PC-3 (cell line): Measurements from ENCODE around the gene RMP24.
"Not testable (repeated sequence)": the region's sequence is repeated elsewhere in the genome, so short reads cannot be mapped to it uniquely, and the experiment has no call there.

Experiments
- ATAC-seq: fragments of 200-7000 bp; cut with Tn5 transposase; 2 replicates; pipeline ENCODE4 v1.9.1; 2020; ENCODE audit warnings: mild to moderate bottlenecking, moderate library complexity
- BruUV-seq: library from RNA; stranded (reverse); fragments of 400-500 nt; replicated peaks from 2 replicates; lab custom pipeline; 2021; lab: Mats Ljungman, UMichigan
- CTCF ChIA-PET: fragments of 300-600 bp; sonication (Branson Sonifier 250); formaldehyde crosslinking; loops from one replicate; lab custom pipeline; 2022; ENCODE audit warnings: antibody characterized with exemption; lab: Charles Lee
- POLR2A ChIA-PET: fragments of 300-600 bp; sonication (Branson Sonifier 250); formaldehyde crosslinking; loops from one replicate; lab custom pipeline; 2022; ENCODE audit warnings: antibody characterized with exemption; ENCODE audit not compliant: unreplicated experiment; lab: Charles Lee
- DNase-seq: peaks from one replicate; pipeline ENCODE4 v3.0.0-alpha.2; 2015
- H2AFZ ChIP-seq: fragments of 300-600 bp; sonication (generic); 2 replicates; pipeline ENCODE4 v1.6.0; 2016; ENCODE audit warnings: antibody characterized with exemption, low read length
- H3F3A ChIP-seq: fragments of 300-600 bp; sonication (generic); one replicate; pipeline ENCODE4 v1.6.0; 2017; ENCODE audit warnings: antibody characterized with exemption, low read length, control low read depth, mild to moderate bottlenecking; ENCODE audit not compliant: unreplicated experiment
- H3K27ac ChIP-seq: fragments of 300-600 bp; sonication (generic); 2 replicates; pipeline ENCODE4 v1.5.1; 2016; ENCODE audit warnings: mild to moderate bottlenecking, low read length
- H3K27me3 ChIP-seq: fragments of 300-600 bp; sonication (generic); 2 replicates; pipeline ENCODE4 v1.6.1; 2016; ENCODE audit warnings: low read length, mixed read lengths
- H3K36me3 ChIP-seq: fragments of 300-600 bp; sonication (generic); 2 replicates; pipeline ENCODE4 v1.6.1; 2016; ENCODE audit warnings: low read depth, mixed run types, low read length, mixed read lengths
- H3K4me1 ChIP-seq: fragments of 300-600 bp; sonication (generic); 2 replicates; pipeline ENCODE4 v1.5.1; 2016; ENCODE audit warnings: low read length; ENCODE audit not compliant: insufficient read depth
- H3K4me2 ChIP-seq: fragments of 300-600 bp; sonication (generic); 2 replicates; pipeline ENCODE4 v1.6.0; 2016; ENCODE audit warnings: low read length
- H3K4me3 ChIP-seq: fragments of 300-600 bp; sonication (generic); 2 replicates; pipeline ENCODE4 v1.5.1; 2016; ENCODE audit warnings: mild to moderate bottlenecking, low read length, mixed read lengths
- H3K79me2 ChIP-seq: fragments of 300-600 bp; sonication (generic); 2 replicates; pipeline ENCODE4 v1.6.1; 2017; ENCODE audit warnings: low read length, mixed read lengths
- H3K9ac ChIP-seq: fragments of 300-600 bp; sonication (generic); 2 replicates; pipeline ENCODE4 v1.6.0; 2016; ENCODE audit warnings: mild to moderate bottlenecking, low read length
- H3K9me2 ChIP-seq: fragments of 300-600 bp; sonication (generic); replicated peaks from 2 replicates; pipeline ENCODE4 v1.6.1; 2016; ENCODE audit warnings: mixed run types, low read length, mixed read lengths
- H3K9me3 ChIP-seq: fragments of 300-600 bp; sonication (generic); 2 replicates; pipeline ENCODE4 v1.6.1; 2016; ENCODE audit warnings: low read length, mixed read lengths
- H4K20me1 ChIP-seq: fragments of 300-600 bp; sonication (generic); 2 replicates; pipeline ENCODE4 v1.6.1; 2016; ENCODE audit warnings: low read length, mixed read lengths
- CTCF ChIP-seq: fragments of 300-600 bp; sonication (generic); conservative IDR thresholded peaks from 2 replicates; pipeline ENCODE4 v1.5.1; 2017; ENCODE audit warnings: antibody characterized with exemption, low read depth, mild to moderate bottlenecking, low read length
- EZH2 ChIP-seq: fragments of 300-600 bp; sonication (generic); IDR thresholded peaks from one replicate; pipeline ENCODE4 v1.6.1; 2017; ENCODE audit warnings: antibody characterized with exemption, mild to moderate bottlenecking, low read length; ENCODE audit not compliant: unreplicated experiment
- EZH2phosphoT487 ChIP-seq: fragments of 300-600 bp; sonication (generic); IDR thresholded peaks from 2 replicates; pipeline ENCODE4 v1.6.1; 2018; ENCODE audit warnings: mild to moderate bottlenecking, antibody characterized with exemption, low read length, borderline replicate concordance
- intact Hi-C: fragments of 100-400 bp; cut with micrococcal nuclease; formaldehyde crosslinking; loops from 2 replicates; pipeline ENCODE4 v1.9.0; 2023

RMP24 gene

DNA sequence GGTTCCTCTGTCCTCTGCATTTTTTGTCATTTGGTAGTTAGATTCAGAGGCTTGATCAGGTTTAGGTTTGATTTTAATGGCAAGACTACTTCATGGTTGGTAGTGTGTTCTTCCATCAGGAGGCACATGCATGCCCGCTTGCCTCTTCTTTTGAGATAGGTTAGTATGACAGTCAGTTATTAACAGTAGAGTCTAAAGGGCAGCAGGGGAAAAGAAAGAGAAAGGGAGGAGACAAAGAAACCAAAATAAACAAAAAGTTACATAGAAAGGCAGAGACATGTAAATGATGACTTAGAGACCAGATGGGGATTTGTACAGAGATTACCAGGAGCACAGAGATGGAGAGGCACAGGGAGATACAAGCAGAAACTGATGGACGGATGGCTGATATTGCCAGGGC is 10.2 kb upstream of the RMP24 start:
- POLR2A ChIA-PET, result no interaction called here
- CTCF ChIA-PET, result no interaction called here
- Histone ChIP-seq H3F3A (no peaks in the 10 kb centered on the region), H3K36me3 (no peaks in the 10 kb centered on the region), H3K9ac (no peak overlapping the region), H3K9me2 (no peaks in the 10 kb centered on the region), H3K27ac (no peak overlapping the region), H3K9me3 (no peaks in the 10 kb centered on the region), H3K27me3 (no peaks in the 10 kb centered on the region), H3K4me2 (no peak overlapping the region), H4K20me1 (no peaks in the 10 kb centered on the region), H3K4me3 (no peak overlapping the region), H3K79me2 (no peaks in the 10 kb centered on the region), H2AFZ (no peak overlapping the region), H3K4me1 (no peaks in the 10 kb centered on the region)
- TF ChIP-seq EZH2 (no peak), EZH2phosphoT487 (no peak), CTCF (no peak)
- intact Hi-C loops, result no loop called here
- DNase-seq (no peak), ATAC-seq (no peak)
- BruUV-seq, result no TSS peak

DNA sequence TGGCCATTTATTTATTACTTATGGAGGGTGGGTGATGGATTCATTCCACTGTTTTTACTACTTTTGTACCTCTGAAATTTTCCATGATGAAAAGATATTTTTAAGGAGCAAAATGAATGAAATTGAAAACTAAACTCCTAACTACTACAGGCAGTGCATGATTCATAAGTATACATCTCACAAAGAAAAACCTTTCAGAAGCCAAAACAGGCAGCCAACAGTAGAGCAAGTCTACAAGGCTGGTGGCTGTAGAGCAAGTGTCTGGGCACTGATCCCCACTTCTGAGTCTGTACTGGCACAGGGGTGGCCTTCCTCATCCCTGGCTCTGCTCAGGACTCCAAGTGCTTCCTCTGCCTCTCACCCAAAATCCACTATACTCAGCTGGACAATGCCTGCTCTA is 8.2 kb upstream of the RMP24 start:
- H3K9me2 ChIP-seq, result no peaks in the 10 kb centered on the region
- H3K27me3 ChIP-seq, result no peaks in the 10 kb centered on the region
- no peak overlapping the region for H3K9ac ChIP-seq
- no peak overlapping the region for H3K27ac ChIP-seq
- intact Hi-C loops, result no loop called here
- H3F3A ChIP-seq, result no peaks in the 10 kb centered on the region
- no peak overlapping the region for H3K4me2 ChIP-seq
- H3K4me3 ChIP-seq, result no peak overlapping the region
- TF ChIP-seq EZH2phosphoT487 (no peak), CTCF (no peak), EZH2 (no peak)
- BruUV-seq, result no TSS peak
- H3K4me1 ChIP-seq, result no peaks in the 10 kb centered on the region
- H2AFZ ChIP-seq, result no peak overlapping the region
- no peaks in the 10 kb centered on the region for H3K9me3 ChIP-seq
- POLR2A ChIA-PET, result no interaction called here
- H4K20me1 ChIP-seq, result no peaks in the 10 kb centered on the region
- no peak for DNase-seq
- H3K36me3 ChIP-seq, result no peaks in the 10 kb centered on the region
- no peaks in the 10 kb centered on the region for H3K79me2 ChIP-seq
- CTCF ChIA-PET, result no interaction called here
- no peak for ATAC-seq

- BruUV-seq, H3K36me3 ChIP-seq, intact Hi-C loops, H3K4me3 ChIP-seq, H3K4me1 ChIP-seq, H3K79me2 ChIP-seq, H3K27me3 ChIP-seq, CTCF ChIA-PET, H3K9ac ChIP-seq, H3K27ac ChIP-seq, H4K20me1 ChIP-seq, POLR2A ChIA-PET, H3F3A ChIP-seq, ATAC-seq, H3K9me2 ChIP-seq, H3K9me3 ChIP-seq, H2AFZ ChIP-seq, H3K4me2 ChIP-seq, DNase-seq: not testable (repeated sequence)
Observed at GRCh38 chr18:35967866-35968265, 4.6 kb upstream of the RMP24 start.
